OCI-LY7 (cell line): ENCODE measurements around the gene ZMIZ1. TPM values are rescaled to one million over a fixed set of nuclear protein-coding genes. Genes with fewer than 3 reads are reported as not detected.

ENCODE experiments used
- BruUV-seq: library from RNA; stranded (reverse); fragments of 400-500 nt; replicated peaks from 2 replicates; lab custom pipeline; 2021; lab: Mats Ljungman, UMichigan
- CTCF ChIA-PET: fragments of 300-600 bp; sonication (Branson Sonifier 250); formaldehyde crosslinking; loops from one replicate; lab custom pipeline; 2022; ENCODE audit warnings: antibody characterized with exemption; ENCODE audit not compliant: unreplicated experiment; lab: Charles Lee
- POLR2A ChIA-PET: fragments of 300-600 bp; sonication (Branson Sonifier 250); formaldehyde crosslinking; loops from one replicate; lab custom pipeline; 2022; ENCODE audit warnings: antibody characterized with exemption; lab: Charles Lee
- DNase-seq: peaks from one replicate; pipeline ENCODE4 v3.0.0-alpha.2; 2015; ENCODE audit warnings: low spot score
- H2AFZ ChIP-seq: fragments of 200-600 bp; sonication (generic), shearing (Covaris generic); 2 replicates; pipeline ENCODE4 v1.6.1; 2014; ENCODE audit warnings: mild to moderate bottlenecking, antibody characterized with exemption, low read length, moderate library complexity
- H3K27ac ChIP-seq: fragments of 200-600 bp; sonication (generic); 2 replicates; pipeline ENCODE4 v1.5.1; 2014; ENCODE audit warnings: mixed run types, low read depth, mild to moderate bottlenecking, moderate library complexity, low read length, inconsistent platforms; ENCODE audit not compliant: poor library complexity, severe bottlenecking
- H3K36me3 ChIP-seq: fragments of 200-600 bp; sonication (generic); 2 replicates; pipeline ENCODE4 v1.6.1; 2014; ENCODE audit warnings: mild to moderate bottlenecking, antibody characterized with exemption, low read length, moderate library complexity, mixed read lengths; ENCODE audit not compliant: insufficient read depth
- H3K4me1 ChIP-seq: fragments of 200-600 bp; sonication (generic); 2 replicates; pipeline ENCODE4 v1.5.1; 2014; ENCODE audit warnings: mild to moderate bottlenecking, low read length; ENCODE audit not compliant: insufficient read depth, poor library complexity, severe bottlenecking
- H3K4me2 ChIP-seq: fragments of 200-600 bp; sonication (generic); 2 replicates; pipeline ENCODE4 v1.6.1; 2014; ENCODE audit warnings: mild to moderate bottlenecking, low read length
- H3K4me3 ChIP-seq: fragments of 200-600 bp; sonication (generic); 2 replicates; pipeline ENCODE4 v1.5.1; 2014; ENCODE audit warnings: mild to moderate bottlenecking, low read depth, low read length; ENCODE audit not compliant: poor library complexity, severe bottlenecking
- H3K79me2 ChIP-seq: fragments of 200-600 bp; sonication (generic); 2 replicates; pipeline ENCODE4 v1.6.1; 2016; ENCODE audit warnings: low read depth, mild to moderate bottlenecking, low read length, moderate library complexity, mixed read lengths; ENCODE audit not compliant: insufficient read depth
- H3K9me2 ChIP-seq: fragments of 200-600 bp; sonication (generic); 2 replicates; pipeline ENCODE4 v1.6.1; 2016; ENCODE audit warnings: mild to moderate bottlenecking, low read length, mixed read lengths; ENCODE audit not compliant: insufficient read depth
- H3K9me3 ChIP-seq: fragments of 200-600 bp; sonication (generic); 2 replicates; pipeline ENCODE4 v1.6.1; 2014; ENCODE audit warnings: mild to moderate bottlenecking, mixed run types, low read length, mixed read lengths
- H4K20me1 ChIP-seq: fragments of 200-600 bp; sonication (generic); 2 replicates; pipeline ENCODE4 v1.6.1; 2014; ENCODE audit warnings: mild to moderate bottlenecking, antibody characterized with exemption, low read length, moderate library complexity, mixed read lengths; ENCODE audit not compliant: insufficient read depth
- EZH2phosphoT487 ChIP-seq: fragments of 200-600 bp; sonication (generic); IDR thresholded peaks from 2 replicates; pipeline ENCODE4 v1.6.1; 2018; ENCODE audit warnings: low read depth, borderline replicate concordance, mild to moderate bottlenecking, mixed run types, antibody characterized with exemption, low read length, moderate library complexity, mixed read lengths
- intact Hi-C: fragments of 100-400 bp; cut with micrococcal nuclease; formaldehyde crosslinking; loops from one replicate; pipeline ENCODE4 v1.10.0; 2022; ENCODE audit not compliant: unreplicated experiment
- total RNA-seq, 2 experiments: library from RNA; depleted of rRNA in 1 of 2; stranded (reverse); fragments of >200 nt in 1 of 2; shearing (Covaris generic) in 1 of 2; gene quantifications; 2 replicates each; pipeline ENCODE4 v1.2.3, GENCODE V29; 2014 to 2022
- TF ChIP-seq, protein P1 (sequence below): fragments of 200-600 bp; sonication (generic); conservative IDR thresholded peaks from 2 replicates; pipeline ENCODE4 v1.5.1; 2014; ENCODE audit warnings: mild to moderate bottlenecking, antibody characterized with exemption, low read length, moderate library complexity, mixed read lengths

ZMIZ1 gene
- total RNA-seq, 2 experiments from 2014 or later: 20.4 to 66.9 TPM

DNA sequence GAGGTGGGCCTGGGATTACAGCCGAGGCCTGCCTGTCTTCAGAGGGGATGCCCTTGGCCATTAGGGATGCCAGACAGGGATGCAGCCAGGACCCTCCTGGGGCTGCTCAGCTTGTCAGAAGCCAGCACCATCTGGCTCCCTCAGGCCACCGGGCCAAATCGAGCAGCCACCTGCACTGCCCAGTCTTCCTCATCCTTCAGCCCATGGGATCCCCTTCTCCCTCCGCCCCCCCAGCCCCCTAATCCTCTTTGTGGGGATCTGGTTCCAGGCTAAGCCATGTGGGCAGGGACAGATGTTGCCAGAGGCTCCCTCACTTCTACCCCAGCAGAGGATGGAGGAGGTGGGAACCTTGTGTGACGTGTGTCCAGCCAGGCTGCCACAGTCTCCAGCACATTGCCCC, 141.1 kb downstream of the ZMIZ1 start:
- Histone ChIP-seq H3K4me2 (no peak overlapping the region), H3K27ac (no peak overlapping the region), H2AFZ (no peak overlapping the region), H3K9me3 (no peaks in the 10 kb centered on the region), H3K4me3 (no peak overlapping the region), H3K4me1 (peaks cover 5% of the 10 kb centered on the region), H3K9me2 (no peaks in the 10 kb centered on the region), H4K20me1 (no peaks in the 10 kb centered on the region), H3K79me2 (no peaks in the 10 kb centered on the region), H3K36me3 (no peaks in the 10 kb centered on the region; the same call in 1 of the 2 replicates)
- ChIA-PET CTCF (interaction anchor here (0.9 kb wide), 1 partner anchor 18 kb away, joined by 3 read pairs; no protein-coding TSS in a partner anchor), POLR2A (no interaction called here)
- no TSS peak for BruUV-seq
- intact Hi-C loops: no loop called here
- TF ChIP-seq, protein P1, sequence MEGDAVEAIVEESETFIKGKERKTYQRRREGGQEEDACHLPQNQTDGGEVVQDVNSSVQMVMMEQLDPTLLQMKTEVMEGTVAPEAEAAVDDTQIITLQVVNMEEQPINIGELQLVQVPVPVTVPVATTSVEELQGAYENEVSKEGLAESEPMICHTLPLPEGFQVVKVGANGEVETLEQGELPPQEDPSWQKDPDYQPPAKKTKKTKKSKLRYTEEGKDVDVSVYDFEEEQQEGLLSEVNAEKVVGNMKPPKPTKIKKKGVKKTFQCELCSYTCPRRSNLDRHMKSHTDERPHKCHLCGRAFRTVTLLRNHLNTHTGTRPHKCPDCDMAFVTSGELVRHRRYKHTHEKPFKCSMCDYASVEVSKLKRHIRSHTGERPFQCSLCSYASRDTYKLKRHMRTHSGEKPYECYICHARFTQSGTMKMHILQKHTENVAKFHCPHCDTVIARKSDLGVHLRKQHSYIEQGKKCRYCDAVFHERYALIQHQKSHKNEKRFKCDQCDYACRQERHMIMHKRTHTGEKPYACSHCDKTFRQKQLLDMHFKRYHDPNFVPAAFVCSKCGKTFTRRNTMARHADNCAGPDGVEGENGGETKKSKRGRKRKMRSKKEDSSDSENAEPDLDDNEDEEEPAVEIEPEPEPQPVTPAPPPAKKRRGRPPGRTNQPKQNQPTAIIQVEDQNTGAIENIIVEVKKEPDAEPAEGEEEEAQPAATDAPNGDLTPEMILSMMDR: no peak
- TF ChIP-seq EZH2phosphoT487: no peak
- DNase-seq: no peak

DNA sequence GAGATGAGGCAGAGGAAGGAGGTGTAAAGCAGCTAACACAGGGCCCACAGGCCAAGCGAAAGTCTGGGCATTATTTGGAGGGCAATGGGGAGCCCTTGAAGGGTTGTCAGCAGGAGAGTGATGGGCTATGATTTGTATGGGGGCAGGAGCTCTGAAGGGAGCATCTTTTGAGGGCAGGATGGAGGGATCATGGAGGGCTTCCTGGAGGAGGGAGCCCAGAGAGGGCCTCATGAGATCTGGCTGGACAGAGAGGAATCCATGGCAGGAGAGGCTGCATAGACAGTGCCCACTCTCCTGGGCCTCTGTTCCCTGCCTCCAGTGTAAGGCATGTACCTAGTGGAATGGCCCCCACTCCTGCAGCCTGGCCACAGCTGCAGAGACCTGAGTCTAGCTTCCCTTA, 141.9 kb downstream of the ZMIZ1 start:
- intact Hi-C loops: no loop called here
- H3K36me3 ChIP-seq: no peaks in the 10 kb centered on the region; the same call in 1 of the 2 replicates
- BruUV-seq: no TSS peak

DNA sequence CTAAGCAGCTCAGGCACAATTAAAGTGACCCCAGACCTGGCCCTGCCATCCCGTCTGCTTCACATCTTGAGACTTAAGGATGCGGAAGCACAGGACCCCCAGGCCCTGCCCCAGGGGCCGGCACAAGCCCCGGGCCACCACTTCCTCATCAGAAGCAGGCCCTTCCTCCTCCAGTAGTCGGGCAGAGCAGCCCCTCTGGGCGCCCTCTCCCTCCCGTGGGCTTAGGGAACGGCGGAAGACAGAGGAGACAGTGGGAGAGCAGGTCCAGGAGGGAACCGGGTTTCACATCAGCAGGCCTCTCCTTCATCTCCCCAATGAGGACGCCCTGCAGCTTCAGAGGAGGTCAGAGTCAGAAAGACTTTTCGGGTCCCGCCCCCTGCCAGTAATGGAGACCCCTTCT, 142.8 kb downstream of the ZMIZ1 start:
- ChIA-PET POLR2A (no interaction called here), CTCF (no interaction called here)
- no peaks in the 10 kb centered on the region for H3K79me2 ChIP-seq
- no peak overlapping the region for H3K4me2 ChIP-seq
- BruUV-seq: no TSS peak
- DNase-seq: no peak
- no peak overlapping the region for H2AFZ ChIP-seq
- no peaks in the 10 kb centered on the region for H3K9me3 ChIP-seq
- TF ChIP-seq EZH2phosphoT487: no peak
- TF ChIP-seq, protein P1: no peak
- no peaks in the 10 kb centered on the region for H3K9me2 ChIP-seq
- no peaks in the 10 kb centered on the region for H4K20me1 ChIP-seq
- H3K27ac ChIP-seq: no peak overlapping the region
- intact Hi-C loops: no loop called here
- H3K4me1 ChIP-seq: no peaks in the 10 kb centered on the region
- H3K4me3 ChIP-seq: no peak overlapping the region
- no peaks in the 10 kb centered on the region; the same call in 1 of the 2 replicates for H3K36me3 ChIP-seq

More for the DNA sequence above, 141.9 kb downstream of the ZMIZ1 start:
- Histone ChIP-seq H2AFZ (no peak overlapping the region), H3K9me2 (no peaks in the 10 kb centered on the region), H3K9me3 (no peaks in the 10 kb centered on the region), H3K4me1 (peaks cover 5% of the 10 kb centered on the region), H3K27ac (no peak overlapping the region), H3K79me2 (no peaks in the 10 kb centered on the region), H4K20me1 (no peaks in the 10 kb centered on the region), H3K4me3 (no peak overlapping the region), H3K4me2 (no peak overlapping the region)
- TF ChIP-seq EZH2phosphoT487: no peak
- TF ChIP-seq, protein P1: no peak
- ChIA-PET POLR2A (no interaction called here), CTCF (interaction anchor here (0.6 to 0.9 kb wide), 2 partner anchors 17 to 34 kb away, joined by 3 read pairs; no protein-coding TSS in a partner anchor)
- no peak for DNase-seq
